GM21737 (cell line): ENCODE measurements around the gene NKAPL.

Experiments used
- ATAC-seq: cut with Tn5 transposase; IDR thresholded peaks from one replicate; pipeline ENCODE4 v1.9.1; 2021; ENCODE audit warnings: mild to moderate bottlenecking, moderate library complexity; ENCODE audit not compliant: unreplicated experiment

The NKAPL gene

DNA sequence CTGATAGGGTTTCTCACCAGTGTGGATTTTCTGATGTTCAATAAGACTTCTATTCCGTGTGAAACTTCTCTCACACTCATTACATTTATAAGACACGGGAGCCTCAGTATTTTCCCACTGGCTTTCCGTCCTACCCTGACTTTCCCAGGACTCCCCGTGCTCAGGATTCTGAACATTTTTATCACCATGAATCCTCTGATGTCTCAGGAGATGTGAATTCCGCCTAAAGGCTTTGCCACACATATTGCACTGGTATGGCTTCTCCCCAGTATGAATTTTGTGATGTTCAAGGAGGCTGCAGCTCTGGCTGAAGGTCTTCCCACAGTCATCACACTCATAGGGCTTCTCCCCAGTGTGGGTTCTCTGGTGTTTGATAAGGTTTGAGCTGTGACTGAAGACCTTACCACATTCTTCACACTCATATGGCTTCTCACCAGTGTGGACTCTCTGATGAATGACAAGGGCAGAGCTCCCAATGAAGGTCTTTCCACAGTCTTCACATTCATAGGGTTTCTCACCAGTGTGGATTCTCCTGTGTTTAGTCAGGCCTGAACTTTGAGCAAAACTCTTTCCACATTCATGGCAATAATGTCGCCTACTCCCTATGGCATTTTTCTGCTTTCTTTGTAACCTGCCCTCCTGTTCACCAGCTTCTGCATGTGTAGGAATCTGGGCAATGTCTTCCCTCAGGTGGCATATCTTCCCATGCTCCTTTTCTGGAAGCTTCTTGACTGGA lies 13.7 kb upstream of the NKAPL start:
- no peak for ATAC-seq

DNA sequence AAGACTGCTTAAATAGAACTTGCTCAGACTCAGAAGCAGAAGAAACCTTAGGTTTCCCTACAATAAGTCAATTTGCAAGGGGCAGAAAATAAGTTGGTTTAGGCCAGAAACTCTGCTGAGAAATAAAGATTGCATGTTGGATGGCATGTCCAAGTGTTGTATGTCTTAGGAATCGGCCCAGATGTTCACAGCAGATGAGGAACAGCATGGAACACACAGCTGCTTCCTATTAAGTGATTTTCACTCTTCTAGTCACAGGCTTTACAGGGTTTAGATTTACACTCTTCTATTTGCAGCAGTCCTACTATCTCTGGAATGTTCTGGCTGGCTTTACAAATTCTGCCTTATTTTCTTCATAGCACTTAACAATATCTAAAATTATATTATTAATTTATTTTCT lies 10.2 kb upstream of the NKAPL start:
- no peak for ATAC-seq

DNA sequence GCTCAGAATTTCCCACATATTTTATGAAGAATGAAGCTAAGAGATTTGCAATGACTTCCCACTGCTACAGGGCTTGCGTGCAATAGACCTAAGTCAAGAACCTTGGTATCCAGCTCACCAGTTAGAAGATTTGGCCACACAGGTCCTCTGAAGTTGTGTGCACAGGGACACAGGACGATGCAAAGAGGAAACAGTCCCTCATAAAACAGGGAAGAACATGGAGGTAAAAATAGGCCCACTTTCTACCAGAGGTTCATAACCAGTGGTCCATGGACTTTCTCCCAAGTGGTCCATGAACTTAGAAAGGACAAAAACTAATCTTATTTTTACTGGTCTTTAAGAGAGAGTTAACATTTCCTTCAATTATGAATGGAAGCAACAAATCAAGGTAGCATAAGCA lies 8.3 kb upstream of the NKAPL start:
- ATAC-seq = no peak

DNA sequence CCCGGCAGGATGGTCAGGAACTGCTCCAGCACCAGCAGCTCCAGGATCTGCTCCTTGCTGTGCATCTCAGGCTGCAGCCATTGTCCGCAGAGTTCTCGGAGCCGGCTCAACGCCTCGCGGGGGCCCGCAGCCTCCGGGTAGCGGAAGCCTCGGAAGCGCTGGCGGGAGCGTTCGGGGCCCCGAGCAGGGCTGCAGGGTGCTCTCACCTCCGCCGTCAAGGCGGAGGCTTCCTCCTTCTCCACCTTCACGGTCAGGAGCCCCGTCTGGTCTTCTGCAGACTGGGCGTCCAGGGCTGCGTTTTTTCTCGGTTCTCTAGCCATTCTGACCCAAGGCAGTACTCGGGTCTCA lies 7.5 kb upstream of the NKAPL start:
- ATAC-seq = peak; percentile 37

DNA sequence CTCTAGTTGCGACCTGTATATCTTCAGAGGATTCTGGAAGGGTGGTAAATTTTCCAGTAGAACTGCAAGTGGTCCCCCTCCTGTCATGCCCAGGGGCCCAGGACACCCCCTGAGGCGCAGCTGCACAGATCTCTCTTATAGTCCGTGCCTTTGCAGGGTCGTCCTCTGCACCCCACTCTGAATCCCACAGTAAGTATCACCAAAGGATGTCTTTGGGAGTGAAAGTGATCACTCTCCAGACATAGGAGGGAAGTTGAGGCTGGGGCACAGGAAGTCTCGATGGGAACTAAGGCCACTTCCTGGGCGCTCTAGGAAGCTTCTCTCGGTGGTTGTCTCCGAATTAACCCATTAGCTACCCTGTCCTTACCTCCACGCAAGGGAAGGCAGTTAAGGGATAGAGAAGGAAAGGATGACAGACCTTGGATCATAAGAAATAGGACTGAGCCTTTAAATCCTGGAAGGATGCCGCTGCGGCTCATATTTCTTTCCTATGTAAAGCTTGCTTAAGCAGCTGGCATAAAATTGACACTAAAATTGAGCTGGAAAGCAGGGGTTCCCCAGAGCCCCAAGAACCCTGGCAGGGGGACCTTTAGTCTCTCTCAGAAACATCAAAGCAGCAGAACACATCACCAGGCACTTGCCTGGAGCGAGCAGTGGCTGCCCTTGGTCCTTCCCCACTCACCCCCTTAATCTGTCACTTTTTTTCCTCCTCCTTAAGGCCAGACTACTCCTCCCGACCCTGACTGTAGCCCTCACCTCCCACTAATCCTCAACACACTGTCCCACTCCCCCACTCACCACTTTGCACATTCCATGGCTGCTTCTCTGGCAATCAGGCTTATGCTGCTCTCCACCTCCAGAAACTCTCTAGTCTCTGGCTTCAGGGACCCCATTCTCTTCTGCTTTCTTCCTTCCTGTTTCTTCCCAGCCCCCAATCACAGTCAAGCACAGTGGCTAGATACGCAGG lies 6.8 kb upstream of the NKAPL start, which contains the start of gene ZKSCAN4:
TSS of gene ZKSCAN4 (minus strand) at position 261 of the 967 bp plus-strand sequence. CDS start 289 bp downstream, outside the sequence.
- ATAC-seq = peak; percentile 63

DNA sequence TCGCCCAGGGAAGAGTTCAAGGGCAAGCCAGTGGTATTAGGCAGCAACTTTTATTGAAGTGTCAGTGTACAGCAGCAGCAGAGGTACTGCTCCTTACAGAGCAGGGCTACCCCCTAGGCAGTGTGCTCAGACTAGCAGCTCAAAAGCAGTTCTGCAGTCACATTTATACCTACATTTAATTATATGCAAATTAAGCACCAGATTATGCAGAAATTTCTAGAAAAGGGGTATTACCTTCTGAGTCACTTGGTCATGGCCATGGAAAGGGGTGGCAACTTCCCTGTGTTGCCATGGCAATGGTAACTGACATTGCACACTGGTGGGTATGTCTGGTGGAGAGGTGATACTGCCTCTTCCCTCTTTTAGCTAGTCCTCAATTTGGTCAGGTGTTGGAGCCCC lies 5.0 kb upstream of the NKAPL start:
- ATAC-seq = no peak

DNA sequence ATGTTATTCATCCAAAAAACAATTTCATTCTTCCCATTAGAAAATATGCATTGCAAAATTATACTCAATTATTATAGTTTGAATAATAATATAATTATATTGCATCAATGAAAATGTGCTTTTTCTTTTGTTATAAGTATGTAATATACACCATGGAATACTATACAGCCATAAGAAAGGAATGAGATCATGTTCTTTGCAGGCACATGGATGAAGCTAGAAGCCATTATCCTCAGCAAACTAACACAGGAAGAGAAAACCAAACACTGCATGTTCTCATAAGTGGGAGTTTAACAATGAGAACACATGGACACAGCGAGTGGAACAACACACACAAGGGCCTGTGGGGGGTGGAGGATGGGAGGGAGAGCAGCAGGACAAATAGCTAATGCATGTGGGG lies 2.1 kb upstream of the NKAPL start:
- no peak for ATAC-seq

DNA sequence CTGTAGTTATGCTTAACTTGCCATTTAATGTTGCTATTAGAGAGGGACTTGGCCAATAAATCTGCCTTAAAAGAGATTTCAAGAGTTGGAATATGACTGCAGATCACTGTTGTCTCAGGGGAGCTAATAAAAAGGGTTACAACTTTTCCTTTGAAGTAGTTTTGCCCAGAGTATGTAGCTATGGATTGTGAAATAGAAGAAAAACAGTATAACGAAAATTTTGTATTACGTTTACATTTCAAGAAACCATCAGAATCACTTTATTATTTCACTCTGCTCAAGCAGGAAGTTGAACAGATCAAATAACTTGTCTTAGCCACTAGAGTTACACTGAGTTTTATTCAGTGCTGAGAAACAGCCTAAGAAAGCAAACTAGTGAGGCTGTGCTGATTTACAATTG lies 4.8 kb downstream of the NKAPL start:
- no peak for ATAC-seq

DNA sequence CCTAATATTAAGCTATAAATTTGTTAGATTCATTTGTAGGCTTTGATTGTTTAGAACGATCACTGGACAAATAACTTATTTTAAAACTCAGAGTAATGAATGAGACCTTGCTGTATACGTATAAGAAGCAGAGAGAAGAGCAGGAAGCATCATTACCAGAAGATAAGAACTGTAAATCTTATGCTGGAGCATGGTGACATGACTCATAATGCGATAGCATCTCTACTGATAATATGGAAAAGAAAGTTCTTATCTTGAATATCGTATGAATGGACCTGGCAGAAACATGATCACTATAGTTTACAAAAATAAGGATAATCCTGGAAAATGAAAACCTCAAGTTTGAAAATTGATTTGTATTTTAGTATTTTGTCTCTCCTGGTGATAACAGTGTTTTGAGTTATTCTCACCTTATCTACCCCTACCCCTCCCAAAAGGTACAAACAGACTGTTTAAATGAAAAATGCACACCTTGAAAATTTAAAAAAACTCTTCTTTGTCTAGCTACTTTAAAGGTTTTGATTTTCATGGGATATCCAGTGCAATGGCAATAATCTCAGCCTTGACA lies 5.8 kb downstream of the NKAPL start:
- ATAC-seq = no peak

DNA sequence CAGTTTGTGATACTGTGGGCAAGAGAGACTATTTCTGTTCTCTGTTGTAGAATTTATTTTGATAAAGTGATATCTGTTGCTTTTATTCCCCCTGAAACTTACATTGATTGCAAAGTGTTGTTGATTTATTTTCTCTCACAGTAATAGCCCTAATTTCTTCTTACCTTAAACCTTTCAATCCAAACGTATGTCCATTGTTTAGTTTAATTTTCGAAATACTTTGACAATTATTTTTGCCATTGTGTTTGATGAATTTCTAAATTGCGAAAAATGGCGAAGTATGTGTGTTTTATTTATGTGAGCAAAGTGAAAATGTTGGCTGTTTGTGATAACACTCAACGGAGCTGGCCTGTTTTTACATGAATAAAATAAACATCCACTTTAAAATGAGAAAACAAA lies 7.5 kb downstream of the NKAPL start:
- no peak for ATAC-seq

DNA sequence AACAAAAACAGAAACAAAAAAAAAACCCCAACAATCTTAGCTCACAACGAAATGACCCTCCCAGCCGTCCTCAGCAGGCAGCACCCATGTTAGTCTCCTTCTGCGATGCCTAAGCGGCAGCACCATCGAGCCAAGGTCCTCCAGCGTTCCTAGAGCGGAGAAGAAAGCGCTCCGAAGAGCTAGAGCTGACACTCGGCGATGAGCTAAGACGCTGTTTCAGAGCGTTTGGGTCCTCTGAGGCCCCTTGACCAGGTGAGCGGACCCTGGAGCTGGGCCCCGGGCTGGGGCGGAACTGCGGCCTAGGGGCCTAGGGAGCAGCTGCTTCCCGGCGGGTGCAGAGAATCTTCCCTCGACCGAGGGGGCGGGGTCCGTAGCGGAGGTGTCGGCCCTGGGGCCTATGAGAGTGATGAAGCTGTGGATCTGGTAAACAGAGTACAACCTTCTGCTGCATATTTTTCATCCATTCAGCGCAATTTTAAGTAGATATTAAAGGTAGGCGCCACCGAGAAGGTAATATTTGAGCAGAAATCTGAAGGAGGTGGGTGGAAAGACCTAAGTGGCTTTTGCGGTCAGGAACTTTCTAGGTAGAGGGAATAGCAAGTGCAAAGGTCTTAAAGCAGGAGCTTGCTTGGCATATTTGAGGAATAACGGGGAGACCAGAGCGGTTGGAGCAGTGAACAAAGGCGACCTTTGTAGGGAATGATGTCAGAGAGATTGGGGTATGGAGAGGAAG lies 8.0 kb downstream of the NKAPL start, which contains the start of gene ZSCAN26:
TSS of gene ZSCAN26 (plus strand) at position 182 of the 733 bp plus-strand sequence. CDS start 4,777 bp downstream, outside the sequence.
- ATAC-seq = peak; percentile 96

DNA sequence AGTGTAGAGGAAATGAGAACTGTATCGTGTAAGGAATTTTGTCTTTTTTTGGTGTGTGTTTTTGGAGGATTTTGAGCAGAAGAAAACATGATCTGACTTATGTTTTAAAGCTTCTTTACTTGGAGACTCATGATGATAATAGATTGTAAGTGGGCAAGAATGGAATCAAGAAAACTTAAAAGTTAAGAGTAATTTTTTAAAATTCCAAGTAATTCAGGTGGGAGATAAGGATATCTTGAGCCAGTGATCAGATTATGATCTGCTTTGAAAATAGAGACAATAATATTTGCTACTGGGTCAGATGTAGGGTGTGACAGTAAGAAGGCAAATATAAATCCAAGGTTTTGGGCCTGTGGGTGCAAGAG lies 8.6 kb downstream of the NKAPL start:
- no peak for ATAC-seq

DNA sequence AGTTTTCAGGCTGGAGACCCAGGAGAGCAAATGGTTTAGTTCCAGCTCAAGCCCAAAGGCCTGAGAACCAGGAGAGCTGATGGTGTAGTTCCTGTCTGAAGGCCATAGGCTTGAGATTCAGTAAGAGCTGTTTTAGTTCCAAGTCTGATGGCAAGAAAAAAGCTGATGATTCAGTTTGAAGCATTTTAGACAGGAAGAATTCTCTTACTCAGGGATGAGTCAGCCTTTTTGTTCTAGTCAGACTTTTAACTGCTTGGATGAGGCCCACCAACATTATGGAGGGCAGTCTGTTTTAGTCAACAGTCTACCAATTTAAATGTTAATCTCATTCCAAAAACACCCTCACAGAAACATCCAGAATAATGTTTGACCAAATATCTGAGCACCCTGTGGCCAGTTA lies 10.4 kb downstream of the NKAPL start:
- ATAC-seq = no peak

DNA sequence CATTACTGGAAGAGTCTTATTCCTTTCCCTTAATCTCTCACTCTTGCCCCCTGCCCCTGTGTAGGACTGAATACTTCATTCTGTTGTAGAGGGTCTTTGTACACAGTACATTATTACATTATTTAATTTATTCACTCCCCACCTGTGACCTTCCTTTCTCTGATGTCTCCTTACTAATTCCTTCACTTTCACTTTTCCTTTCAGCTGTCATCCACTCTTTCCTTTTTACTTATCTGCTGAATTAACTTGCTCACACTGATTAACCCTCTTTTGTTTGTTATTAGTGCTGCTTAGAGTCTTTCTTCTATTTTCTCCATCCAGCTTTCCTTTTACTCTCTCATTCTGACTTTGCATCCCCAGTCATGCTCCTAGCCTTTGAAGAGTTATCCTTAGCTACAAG lies 15.8 kb downstream of the NKAPL start:
- no peak for ATAC-seq

DNA sequence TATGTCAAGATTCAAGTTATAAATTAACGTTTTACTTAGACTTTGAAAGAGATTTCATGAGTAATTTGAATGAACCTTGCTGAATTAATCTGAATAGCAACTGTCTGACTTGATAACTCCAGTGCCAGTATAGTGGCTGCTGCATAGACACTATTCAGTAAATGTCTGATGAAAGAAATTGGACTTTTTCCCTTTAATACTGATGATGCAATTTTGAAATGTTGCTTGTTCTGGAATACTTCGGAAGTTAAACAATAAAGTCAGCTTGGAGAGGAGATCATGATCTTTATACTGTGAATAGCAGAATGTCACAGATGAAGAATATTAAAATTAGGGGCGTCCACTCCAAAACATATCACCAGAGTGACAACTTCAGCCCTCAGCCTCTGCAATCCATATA lies 18.6 kb downstream of the NKAPL start:
- no peak for ATAC-seq

DNA sequence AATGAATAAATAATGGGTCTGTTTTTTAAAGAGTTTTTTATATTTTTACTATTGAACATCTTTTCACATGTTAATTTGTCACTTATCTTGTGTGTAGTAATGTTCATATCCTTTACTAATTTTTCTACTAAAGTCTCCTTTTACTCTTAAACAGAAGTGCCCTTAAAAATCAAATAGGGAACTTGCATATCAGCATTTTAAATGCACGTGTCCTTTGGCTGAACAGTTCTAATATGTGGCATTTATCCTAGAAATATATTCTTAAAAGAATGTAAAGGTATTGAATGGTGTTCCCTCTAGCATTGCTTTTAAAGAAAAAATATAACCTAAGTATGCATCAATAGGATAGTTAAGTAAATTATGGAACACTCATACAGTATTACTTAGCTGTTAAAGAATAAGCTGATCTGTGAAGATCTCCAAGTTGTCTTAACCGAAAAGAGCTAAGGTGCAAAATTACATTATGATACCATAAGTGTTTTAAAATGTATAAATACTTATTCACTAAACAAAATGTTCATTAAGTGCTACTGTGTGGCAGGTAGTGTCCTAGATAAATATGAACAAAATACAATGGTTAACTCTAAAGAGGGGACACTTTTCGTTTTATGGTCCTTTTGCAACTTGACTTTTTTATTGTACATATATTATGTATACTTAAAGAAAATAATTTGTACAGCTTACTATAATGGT lies 21.6 kb downstream of the NKAPL start:
- ATAC-seq = no peak

DNA sequence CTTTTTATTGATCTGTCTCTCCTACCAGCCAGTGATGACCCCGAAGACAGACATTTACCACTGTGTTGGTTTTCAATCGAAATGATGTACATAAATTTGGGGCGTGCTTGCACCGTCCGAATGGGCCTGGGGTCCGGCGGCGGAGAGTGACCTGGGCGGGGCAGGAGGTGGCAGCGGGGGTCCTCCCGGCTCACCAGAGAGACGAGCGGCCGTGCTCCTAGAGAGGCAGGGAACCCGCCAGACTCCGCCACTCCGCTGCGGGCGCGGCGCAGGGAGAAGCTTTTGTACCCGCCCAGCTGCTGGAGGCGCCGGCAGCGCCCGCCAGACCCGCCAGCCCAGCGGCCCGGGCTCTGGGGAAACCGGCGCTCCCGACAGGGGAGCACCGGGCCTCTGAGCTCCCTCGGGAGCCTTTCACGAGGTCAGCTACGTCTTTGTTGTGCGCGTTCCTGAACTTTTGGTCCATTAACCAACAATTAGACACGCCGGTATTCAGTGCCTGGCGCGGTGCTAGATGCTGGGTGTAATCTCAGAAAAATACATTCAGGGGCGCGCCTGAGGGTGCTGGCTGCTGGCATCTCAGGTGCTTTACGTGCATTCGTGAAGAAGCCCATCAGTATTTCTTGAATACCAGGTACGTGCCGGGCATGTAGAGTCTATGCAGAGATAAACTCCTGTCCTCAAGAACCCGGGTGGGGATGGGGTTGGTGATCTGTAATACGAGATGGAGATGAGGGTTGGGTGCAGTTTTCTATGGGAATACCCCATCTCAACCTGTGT lies 22.4 kb downstream of the NKAPL start, which contains the start of gene PGBD1:
TSS of gene PGBD1 (plus strand) at position 285 of the 777 bp plus-strand sequence. CDS start 2,242 bp downstream, outside the sequence.
- peak; percentile 77 for ATAC-seq

DNA sequence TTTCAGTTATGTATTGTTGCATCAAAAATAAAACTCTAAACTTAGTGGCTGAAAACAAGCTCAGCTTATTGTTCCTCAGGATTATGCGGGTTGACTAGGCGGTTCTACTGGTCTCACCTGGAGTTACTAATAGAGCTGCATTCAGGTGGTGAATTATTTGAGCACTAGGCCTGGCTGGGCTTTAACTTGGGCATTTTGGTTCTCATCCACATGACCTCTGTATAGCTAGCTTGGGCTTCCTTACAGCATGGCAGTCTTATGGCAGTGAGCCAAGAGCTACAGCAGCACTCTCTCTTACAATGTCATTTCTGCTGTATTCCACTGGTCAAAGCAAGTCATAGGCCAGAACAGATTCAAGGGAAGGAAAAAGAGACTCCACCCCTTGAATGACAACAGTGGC lies 23.8 kb downstream of the NKAPL start:
- no peak for ATAC-seq

DNA sequence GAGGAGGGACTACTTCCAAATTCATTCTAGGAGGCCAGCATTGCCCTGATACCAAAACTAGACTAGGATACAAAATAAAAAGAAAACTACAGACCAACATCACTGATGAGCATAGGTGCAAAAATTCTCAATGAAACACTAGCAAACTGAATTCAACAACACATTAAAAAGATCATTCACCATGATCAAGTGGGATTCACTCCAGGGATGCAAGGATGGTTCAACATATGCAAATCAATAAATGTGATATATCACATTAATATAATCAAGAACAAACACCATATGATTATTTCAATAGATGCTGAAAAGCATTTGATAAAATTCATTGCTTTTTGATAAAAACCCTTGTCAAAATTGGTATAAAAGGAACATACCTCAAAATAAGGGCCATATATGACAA lies 32.5 kb downstream of the NKAPL start:
- ATAC-seq = no peak
